Measurements from ENCODE around the gene ADAMTS17.

DNA sequence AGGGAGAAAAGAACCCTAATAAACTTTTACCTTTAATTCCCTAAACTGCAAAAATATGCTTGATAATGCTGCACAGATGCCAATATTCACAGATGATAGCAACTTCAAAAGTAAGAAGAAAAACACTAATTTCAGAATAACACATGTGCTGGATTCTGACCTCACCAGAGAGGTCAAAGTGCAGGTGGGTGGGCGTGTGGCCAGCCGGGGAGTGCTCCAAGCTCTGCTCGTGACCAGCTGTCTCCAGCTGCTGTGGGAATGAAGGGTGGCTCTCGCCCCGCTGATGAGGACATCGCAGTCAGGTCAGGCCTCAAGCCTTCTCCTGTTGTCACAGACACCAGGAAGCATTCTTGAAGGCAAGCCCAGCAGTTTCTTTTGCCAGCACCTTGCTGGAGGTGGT, 57.1 kb downstream of the ADAMTS17 start:
- TF ChIP-seq, protein P1, sequence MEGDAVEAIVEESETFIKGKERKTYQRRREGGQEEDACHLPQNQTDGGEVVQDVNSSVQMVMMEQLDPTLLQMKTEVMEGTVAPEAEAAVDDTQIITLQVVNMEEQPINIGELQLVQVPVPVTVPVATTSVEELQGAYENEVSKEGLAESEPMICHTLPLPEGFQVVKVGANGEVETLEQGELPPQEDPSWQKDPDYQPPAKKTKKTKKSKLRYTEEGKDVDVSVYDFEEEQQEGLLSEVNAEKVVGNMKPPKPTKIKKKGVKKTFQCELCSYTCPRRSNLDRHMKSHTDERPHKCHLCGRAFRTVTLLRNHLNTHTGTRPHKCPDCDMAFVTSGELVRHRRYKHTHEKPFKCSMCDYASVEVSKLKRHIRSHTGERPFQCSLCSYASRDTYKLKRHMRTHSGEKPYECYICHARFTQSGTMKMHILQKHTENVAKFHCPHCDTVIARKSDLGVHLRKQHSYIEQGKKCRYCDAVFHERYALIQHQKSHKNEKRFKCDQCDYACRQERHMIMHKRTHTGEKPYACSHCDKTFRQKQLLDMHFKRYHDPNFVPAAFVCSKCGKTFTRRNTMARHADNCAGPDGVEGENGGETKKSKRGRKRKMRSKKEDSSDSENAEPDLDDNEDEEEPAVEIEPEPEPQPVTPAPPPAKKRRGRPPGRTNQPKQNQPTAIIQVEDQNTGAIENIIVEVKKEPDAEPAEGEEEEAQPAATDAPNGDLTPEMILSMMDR (IDR thresholded peaks at IDR 0.05), result no peak
- TF ChIP-seq POLR2A (IDR thresholded peaks at IDR 0.05), result no peak

Data from heart left ventricle (tissue), 13 donors.